Neuronal stem cell (in vitro differentiated cells): ENCODE results near the gene RMDN2.

Experiments
- DNase-seq: peaks from one replicate; pipeline ENCODE4 v3.0.0-alpha.2; 2013; ENCODE audit warnings: low spot score
- H2AFZ ChIP-seq: one replicate; pipeline ENCODE4 v1.6.1; 2013; ENCODE audit warnings: mild to moderate bottlenecking, low read length, inconsistent platforms
- H2AK5ac ChIP-seq: 2 replicates; pipeline ENCODE4 v1.6.1; 2013; ENCODE audit warnings: low read depth, mild to moderate bottlenecking, inconsistent platforms, low read length, moderate library complexity, mixed read lengths
- H2BK120ac ChIP-seq: 2 replicates; pipeline ENCODE4 v1.6.1; 2013; ENCODE audit warnings: low read depth, mild to moderate bottlenecking, inconsistent platforms, low read length, moderate library complexity, mixed read lengths
- H2BK12ac ChIP-seq: one replicate; pipeline ENCODE4 v1.6.1; 2013; ENCODE audit warnings: low read length, inconsistent platforms
- H2BK15ac ChIP-seq: 2 replicates; pipeline ENCODE4 v1.6.1; 2013; ENCODE audit warnings: mild to moderate bottlenecking, low read length, inconsistent platforms, mixed read lengths
- H2BK5ac ChIP-seq: one replicate; pipeline ENCODE4 v1.6.1; 2013; ENCODE audit warnings: inconsistent platforms, mild to moderate bottlenecking, low read length, moderate library complexity
- H3K14ac ChIP-seq: one replicate; pipeline ENCODE4 v1.6.1; 2013; ENCODE audit warnings: low read length, inconsistent platforms
- H3K18ac ChIP-seq: 2 replicates; pipeline ENCODE4 v1.6.1; 2013; ENCODE audit warnings: low read length, inconsistent platforms
- H3K23ac ChIP-seq: 2 replicates; pipeline ENCODE4 v1.6.1; 2013; ENCODE audit warnings: low read depth, mild to moderate bottlenecking, mixed read lengths, low read length, inconsistent platforms; ENCODE audit not compliant: poor library complexity
- H3K27ac ChIP-seq: replicated peaks from 3 replicates; pipeline ENCODE4 v1.5.1; 2013; ENCODE audit warnings: low read length, inconsistent platforms
- H3K27me3 ChIP-seq, 3 experiments: 2 replicates each; pipeline ENCODE4 v1.6.1; 2013; ENCODE audit warnings: low read length in 3 of 3, mild to moderate bottlenecking in 2 of 3, inconsistent platforms in 1 of 3, low read depth in 1 of 3, mixed read lengths in 1 of 3, moderate library complexity in 1 of 3; ENCODE audit not compliant: control insufficient read depth in 3 of 3, insufficient read depth in 3 of 3
- H3K36me3 ChIP-seq, 2 donors: replicated peaks in 1 of 2; 2 replicates each; pipeline ENCODE4 v1.6.1; 2013; ENCODE audit warnings: low read length in 2 of 2; ENCODE audit not compliant: control insufficient read depth in 2 of 2, insufficient read depth in 2 of 2
- H3K4ac ChIP-seq: 2 replicates; pipeline ENCODE4 v1.6.1; 2013; ENCODE audit warnings: inconsistent platforms, mild to moderate bottlenecking, low read length, moderate library complexity
- H3K4me1 ChIP-seq, 2 donors: 1 replicate in 1 of 2; 2 replicates in 1 of 2; pipeline ENCODE4 v1.6.1; 2013; ENCODE audit warnings: low read length in 2 of 2, low read depth in 1 of 2; ENCODE audit not compliant: control insufficient read depth in 2 of 2, insufficient read depth in 1 of 2
- H3K4me2 ChIP-seq: one replicate; pipeline ENCODE4 v1.6.1; 2013; ENCODE audit warnings: mild to moderate bottlenecking, low read length, inconsistent platforms; ENCODE audit not compliant: insufficient read depth, poor library complexity, severe bottlenecking
- H3K4me3 ChIP-seq, 2 donors: 2 replicates each; pipeline ENCODE4 v1.5.1; 2013; ENCODE audit warnings: low read length in 2 of 2, mild to moderate bottlenecking in 2 of 2, inconsistent platforms in 1 of 2, moderate library complexity in 1 of 2
- H3K79me1 ChIP-seq: one replicate; pipeline ENCODE4 v1.6.1; 2013; ENCODE audit warnings: low read depth, mild to moderate bottlenecking, inconsistent platforms, low read length, moderate library complexity
- H3K9ac ChIP-seq: one replicate; pipeline ENCODE4 v1.6.1; 2013; ENCODE audit warnings: mild to moderate bottlenecking, low read depth, low read length, inconsistent platforms; ENCODE audit not compliant: poor library complexity
- H3K9me3 ChIP-seq, 2 donors: replicated peaks in 1 of 2; 2 replicates each; pipeline versions ENCODE3 to v1.6.1; 2013; ENCODE audit warnings: low read length in 2 of 2, mild to moderate bottlenecking in 2 of 2, inconsistent platforms in 1 of 2, low read depth in 1 of 2, mixed read lengths in 1 of 2, moderate library complexity in 1 of 2; ENCODE audit not compliant: control insufficient read depth in 2 of 2, insufficient read depth in 1 of 2
- H4K8ac ChIP-seq: one replicate; pipeline ENCODE4 v1.6.1; 2013; ENCODE audit warnings: low read depth, mild to moderate bottlenecking, inconsistent platforms, low read length, moderate library complexity
- H4K91ac ChIP-seq: one replicate; pipeline ENCODE4 v1.6.1; 2013; ENCODE audit warnings: low read length, low read depth, mild to moderate bottlenecking, inconsistent platforms; ENCODE audit not compliant: poor library complexity
- WGBS, 2 donors: extraction: QIAGEN DNeasy Blood & Tissue Kit; methylation state at CpG; one replicate each; pipeline ENCODE4 v1.1.7; 2013; ENCODE audit warnings: missing lambda C conversion rate in 2 of 2, mixed read lengths in 1 of 2; ENCODE audit not compliant: insufficient read length in 2 of 2, insufficient replicate concordance in 1 of 2; ENCODE audit errors: extremely low coverage in 2 of 2; 5-methylcytosine and 5-hydroxymethylcytosine counted together

The RMDN2 gene

DNA sequence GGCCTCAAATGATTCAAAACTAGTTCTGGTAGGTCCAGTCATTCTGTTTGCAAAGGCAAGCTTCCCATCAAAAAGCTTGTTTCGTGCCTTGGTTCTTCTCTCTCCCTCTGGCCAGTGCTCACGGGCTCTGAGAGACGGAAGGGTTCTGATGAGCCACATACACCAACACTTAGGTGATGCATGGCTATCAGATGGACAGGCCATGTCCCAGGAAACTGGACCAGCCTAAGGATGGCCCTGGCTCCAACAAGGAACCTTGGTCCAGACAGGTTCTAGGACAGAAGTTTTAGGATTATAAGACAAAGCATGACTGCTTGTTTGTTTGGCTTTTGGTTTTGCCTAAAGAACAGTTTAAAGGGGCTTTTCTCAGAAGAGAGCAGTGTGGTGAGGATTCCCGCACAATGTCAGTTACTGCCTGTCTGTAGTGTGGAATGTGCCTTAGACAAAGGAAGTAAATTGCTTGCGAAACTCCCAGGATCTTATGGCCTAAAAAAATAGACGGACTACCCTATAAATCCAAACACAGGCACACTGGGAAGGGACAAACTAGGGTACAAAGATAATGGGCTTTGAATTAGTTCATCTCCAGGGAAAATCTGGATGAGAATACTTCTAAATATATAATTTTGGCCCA, 140.5 kb downstream of the RMDN2 start:
- Histone ChIP-seq H2BK15ac (no peak overlapping the region), H3K4me2 (no peak overlapping the region), H3K27me3 (no peaks in the 10 kb centered on the region), H3K4ac (no peak overlapping the region), H3K18ac (no peak overlapping the region), H2BK5ac (no peak overlapping the region), H2BK120ac (no peak overlapping the region), H3K23ac (no peak overlapping the region), H2AK5ac (no peak overlapping the region), H3K9me3 (no peaks in the 10 kb centered on the region), H3K4me3 (no peak overlapping the region), H4K91ac (no peak overlapping the region), H3K4me1 (peaks cover 0 to 2% of the 10 kb centered on the region in 2 donors), H3K79me1 (no peaks in the 10 kb centered on the region), H3K27ac (no peak overlapping the region), H4K8ac (no peak overlapping the region), H2BK12ac (no peak overlapping the region), H3K14ac (no peak overlapping the region), H2AFZ (peak overlapping the region; percentile 20), H3K36me3 (no peaks in the 10 kb centered on the region), H3K9ac (no peak overlapping the region)
- no CpG with 5 or more reads among the region's 6 CpGs for WGBS, 2 donors
- DNase-seq, result no peak

DNA sequence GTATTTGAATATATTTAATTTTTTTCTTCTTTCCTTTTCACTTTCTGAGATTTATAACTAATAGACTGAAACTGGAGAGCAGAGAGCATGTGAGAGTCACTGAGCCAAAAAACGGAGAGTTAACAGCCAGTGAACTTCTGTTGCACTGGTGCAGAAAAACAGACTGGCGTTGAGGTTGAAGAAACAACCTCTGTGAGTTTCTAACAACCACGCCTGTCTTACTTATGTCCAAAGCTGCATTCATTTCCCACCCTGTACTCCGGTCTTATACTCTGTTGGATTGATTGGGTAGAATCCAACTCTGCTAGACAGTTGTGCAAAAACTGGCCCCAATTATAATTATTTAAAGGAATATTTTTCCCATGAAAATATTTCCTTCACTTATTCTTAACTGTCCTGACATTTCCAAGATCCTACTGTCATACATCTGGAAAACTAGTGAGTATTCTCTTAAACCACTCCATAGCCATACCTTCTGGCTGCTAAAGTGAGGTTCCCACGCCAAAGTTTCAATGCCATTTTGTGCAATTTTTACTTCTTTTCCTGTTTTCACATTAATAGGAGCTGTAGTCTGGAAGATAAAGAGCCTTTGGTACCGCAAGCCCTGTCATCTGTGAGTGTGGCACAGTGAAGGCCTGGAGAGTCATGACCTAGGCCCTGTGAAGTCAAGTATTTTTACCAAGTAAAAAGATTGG, 141.5 kb downstream of the RMDN2 start:
- Histone ChIP-seq H3K14ac (no peak overlapping the region), H4K91ac (no peak overlapping the region), H3K27me3 (peaks cover 0 to 3% (median 0%) of the 10 kb centered on the region in 3 experiments), H3K23ac (no peak overlapping the region), H3K27ac (no peak overlapping the region), H2BK120ac (no peak overlapping the region), H3K36me3 (no peaks in the 10 kb centered on the region), H2AK5ac (no peak overlapping the region), H3K9me3 (no peaks in the 10 kb centered on the region), H3K18ac (no peak overlapping the region), H4K8ac (no peak overlapping the region), H3K9ac (no peak overlapping the region), H3K4me1 (peaks cover 0 to 2% of the 10 kb centered on the region in 2 donors), H2BK12ac (no peak overlapping the region), H3K79me1 (no peaks in the 10 kb centered on the region), H2BK15ac (no peak overlapping the region), H3K4me3 (no peak overlapping the region), H2BK5ac (no peak overlapping the region), H3K4ac (no peak overlapping the region), H3K4me2 (no peak overlapping the region), H2AFZ (no peak overlapping the region)
- no peak for DNase-seq
- no CpG with 5 or more reads among the region's 6 CpGs for WGBS, 2 donors
